AG04450 (cell line): Measurements from ENCODE around the gene SPEF1. TPM values are rescaled to one million over a fixed set of nuclear protein-coding genes. Genes with fewer than 3 reads are reported as not detected.

Source experiments
- CTCF ChIA-PET: fragments of 300-600, 350-600 bp; formaldehyde crosslinking; extraction: SDS; loops from one replicate; lab custom pipeline; 2022; ENCODE audit warnings: antibody characterized with exemption, inconsistent platforms; lab: Charles Lee
- POLR2A ChIA-PET: fragments of 350-600 bp; formaldehyde crosslinking; extraction: SDS; loops from one replicate; lab custom pipeline; 2021; ENCODE audit warnings: antibody characterized with exemption, inconsistent platforms; lab: Yijun Ruan, JAX
- DNase-seq: peaks from one replicate; pipeline ENCODE4 v3.0.0-alpha.2; 2011; ENCODE audit warnings: low read depth, low spot score
- H3K27ac ChIP-seq: one replicate; pipeline ENCODE4 v1.5.1; 2012; ENCODE audit warnings: low read depth, low read length, control low read depth
- H3K27me3 ChIP-seq: one replicate; pipeline ENCODE4 v1.6.0; 2012; ENCODE audit warnings: low read length; ENCODE audit not compliant: control insufficient read depth, insufficient read depth
- H3K4me3 ChIP-seq: 2 replicates; pipeline ENCODE4 v1.5.1; 2011; ENCODE audit warnings: mild to moderate bottlenecking, low read depth, low read length, control low read depth
- H3K9me3 ChIP-seq: 2 replicates; pipeline ENCODE4 v1.5.1; 2012; ENCODE audit warnings: low read length; ENCODE audit not compliant: control insufficient read depth, insufficient read depth
- polyA plus RNA-seq: library from polyadenylated mRNA; depleted of rRNA; stranded (reverse); fragments of >200 nt; gene quantifications from 2 replicates; pipeline ENCODE4 v1.2.3, GENCODE V29; 2011
- TF ChIP-seq, protein P1 (sequence below): IDR thresholded peaks from 2 replicates; pipeline ENCODE4 v1.5.1; 2011; ENCODE audit warnings: low read depth, low read length, control low read depth, inconsistent platforms

The SPEF1 gene
- polyA plus RNA-seq, 1 experiment = 0.12 TPM

DNA sequence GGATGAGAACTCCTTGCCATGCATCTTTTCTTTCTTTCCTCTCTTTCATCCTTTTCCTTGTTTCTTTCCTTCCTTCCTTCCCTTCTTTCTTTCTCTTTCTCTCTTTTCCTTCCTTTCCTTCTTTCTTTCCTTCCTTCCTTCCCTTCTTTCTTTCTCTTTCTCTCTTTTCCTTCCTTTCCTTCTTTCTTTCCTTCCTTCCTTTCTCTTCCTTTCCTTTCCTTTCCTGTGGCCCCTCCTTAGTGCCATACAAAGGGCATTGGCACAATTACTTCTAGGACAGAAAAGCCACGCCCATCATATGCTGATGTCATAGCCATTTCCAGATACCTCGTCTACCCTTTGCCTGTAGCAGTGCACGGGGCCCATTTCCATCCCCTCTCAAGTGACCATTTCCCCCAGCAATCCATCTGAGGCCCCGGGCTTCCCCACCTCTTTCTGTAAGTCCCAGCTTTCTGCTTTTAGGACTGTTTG lies 7.5 kb upstream of the SPEF1 start:
- CTCF ChIA-PET = interaction anchor here (1.0 to 6.2 kb wide), 2 partner anchors 31 to 66 kb away, joined by 3 to 87 read pairs; partner anchors contain the start of gene AP5S1
- DNase-seq = no peak
- H3K27me3 ChIP-seq = no peaks in the 10 kb centered on the region
- TF ChIP-seq, protein P1, sequence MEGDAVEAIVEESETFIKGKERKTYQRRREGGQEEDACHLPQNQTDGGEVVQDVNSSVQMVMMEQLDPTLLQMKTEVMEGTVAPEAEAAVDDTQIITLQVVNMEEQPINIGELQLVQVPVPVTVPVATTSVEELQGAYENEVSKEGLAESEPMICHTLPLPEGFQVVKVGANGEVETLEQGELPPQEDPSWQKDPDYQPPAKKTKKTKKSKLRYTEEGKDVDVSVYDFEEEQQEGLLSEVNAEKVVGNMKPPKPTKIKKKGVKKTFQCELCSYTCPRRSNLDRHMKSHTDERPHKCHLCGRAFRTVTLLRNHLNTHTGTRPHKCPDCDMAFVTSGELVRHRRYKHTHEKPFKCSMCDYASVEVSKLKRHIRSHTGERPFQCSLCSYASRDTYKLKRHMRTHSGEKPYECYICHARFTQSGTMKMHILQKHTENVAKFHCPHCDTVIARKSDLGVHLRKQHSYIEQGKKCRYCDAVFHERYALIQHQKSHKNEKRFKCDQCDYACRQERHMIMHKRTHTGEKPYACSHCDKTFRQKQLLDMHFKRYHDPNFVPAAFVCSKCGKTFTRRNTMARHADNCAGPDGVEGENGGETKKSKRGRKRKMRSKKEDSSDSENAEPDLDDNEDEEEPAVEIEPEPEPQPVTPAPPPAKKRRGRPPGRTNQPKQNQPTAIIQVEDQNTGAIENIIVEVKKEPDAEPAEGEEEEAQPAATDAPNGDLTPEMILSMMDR = no peak
- no peak overlapping the region for H3K4me3 ChIP-seq
- no peak overlapping the region for H3K27ac ChIP-seq
- POLR2A ChIA-PET = interaction anchor here (0.6 to 2.8 kb wide), 2 partner anchors 24 to 572 kb away, joined by 4 to 12 read pairs; no protein-coding TSS in a partner anchor
- H3K9me3 ChIP-seq = peaks cover 4% of the 10 kb centered on the region; the same call in 1 of the 2 replicates

GRCh38 chr20:3787324-3788014 lies 6.2 kb upstream of the SPEF1 start:
- ChIA-PET CTCF (interaction anchor here (0.6 to 6.2 kb wide), 13 partner anchors 9 to 99 kb away, joined by 3 to 87 read pairs (median 4); partner anchors contain the start of genes AP5S1 and CDC25B), POLR2A (interaction anchor here (0.7 to 2.8 kb wide), 4 partner anchors 8 to 33 kb away, joined by 3 to 19 read pairs (median 8); partner anchors contain the start of genes ADISSP, AP5S1 and CDC25B)
- DNase-seq = no peak
- Histone ChIP-seq H3K4me3 (peak overlapping the region; percentile 48), H3K27me3 (no peaks in the 10 kb centered on the region), H3K27ac (no peak overlapping the region), H3K9me3 (peaks cover 4% of the 10 kb centered on the region; the same call in 1 of the 2 replicates)
- TF ChIP-seq, protein P1 = no peak

DNA sequence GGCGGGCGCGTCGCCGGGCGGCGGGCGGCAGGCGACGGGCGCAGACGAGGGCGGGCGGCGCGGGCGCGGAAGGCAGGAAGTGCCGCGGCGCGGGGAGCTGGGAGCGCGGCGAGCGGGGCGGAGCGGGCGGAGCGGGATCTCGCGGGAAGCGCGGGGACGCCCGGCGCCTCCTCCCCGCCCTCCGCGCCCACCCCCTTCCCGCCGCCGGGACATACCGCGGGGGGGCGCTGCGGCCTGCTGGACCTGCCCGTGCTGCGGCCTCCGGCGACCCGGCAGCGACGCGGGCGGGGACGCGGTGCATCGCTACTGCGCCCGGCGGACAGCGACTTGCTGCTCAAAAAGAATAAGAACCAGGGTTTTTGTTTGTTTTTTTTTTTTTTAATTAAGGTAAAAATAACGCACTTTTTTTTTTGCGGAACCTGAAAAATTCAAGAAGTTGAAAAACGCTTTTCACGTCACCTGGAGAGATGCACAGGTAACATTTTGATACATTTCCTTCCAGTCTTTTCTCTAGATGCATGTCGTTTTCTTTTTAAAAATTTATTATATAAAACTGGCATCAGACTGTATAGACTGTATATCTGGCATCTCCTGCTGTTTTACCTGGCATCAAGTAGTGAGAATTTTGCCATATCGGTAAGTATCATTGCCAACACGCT lies 5.5 kb upstream of the SPEF1 start, which contains the start of gene CENPB:
CENPB (minus strand) TSS at position 76 of the 659 bp plus-strand sequence. CDS start 257 bp downstream, outside the sequence.
- Histone ChIP-seq H3K27ac (peak within 1 kb of the TSS; percentile 21), H3K27me3 (no peaks in the 10 kb centered on the region), H3K4me3 (peak within 1 kb of the TSS; percentile 79), H3K9me3 (peaks cover 4% of the 10 kb centered on the region; the same call in 1 of the 2 replicates)
- DNase-seq = no peak
- TF ChIP-seq, protein P1 = peak; percentile 51
- CTCF ChIA-PET = interaction anchor here (0.7 to 6.2 kb wide), 18 partner anchors 8 to 304 kb away, joined by 3 to 87 read pairs (median 4); partner anchors contain the start of genes AP5S1 and CDC25B
- POLR2A ChIA-PET = interaction anchor here (0.5 to 2.8 kb wide), 6 partner anchors 9 to 299 kb away, joined by 3 to 19 read pairs (median 4); partner anchors contain the start of genes ADISSP, AP5S1 and CDC25B

DNA sequence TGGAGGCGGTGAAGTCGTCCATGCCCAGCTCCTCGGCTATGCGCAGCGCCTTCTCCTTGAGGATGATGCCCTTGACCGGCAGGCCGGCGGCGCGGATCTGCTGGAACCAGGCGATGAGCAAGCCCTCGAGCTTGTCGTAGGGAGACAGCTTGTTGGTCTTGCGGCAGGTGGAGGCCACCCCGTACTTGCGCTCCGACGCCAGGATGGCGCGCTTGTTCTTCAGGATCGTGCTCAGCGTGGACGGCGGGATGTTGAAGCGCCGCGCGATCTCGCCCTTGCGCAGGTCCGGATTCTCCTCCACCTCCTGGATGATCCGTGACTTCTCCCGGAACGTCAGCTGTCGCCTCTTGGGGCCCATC lies 4.9 kb upstream of the SPEF1 start:
- ChIA-PET POLR2A (interaction anchor here (0.6 to 2.8 kb wide), 7 partner anchors 10 to 299 kb away, joined by 3 to 19 read pairs (median 3); partner anchors contain the start of genes AP5S1 and CDC25B), CTCF (interaction anchor here (1.0 to 6.2 kb wide), 13 partner anchors 8 to 305 kb away, joined by 3 to 87 read pairs (median 5); partner anchors contain the start of genes AP5S1 and CDC25B)
- peak overlapping the region; percentile 21 for H3K27ac ChIP-seq
- H3K27me3 ChIP-seq = no peaks in the 10 kb centered on the region
- H3K9me3 ChIP-seq = peaks cover 4% of the 10 kb centered on the region; the same call in 1 of the 2 replicates
- H3K4me3 ChIP-seq = peak overlapping the region; percentile 79
- DNase-seq = no peak
- TF ChIP-seq, protein P1 = no peak
